H1 (cell line): Measurements from ENCODE around the gene COL25A1. TPM values are rescaled to one million over a fixed set of nuclear protein-coding genes. Genes with fewer than 3 reads are reported as not detected.

Experiments used
- MAFK ChIP-seq: IDR thresholded peaks from 2 replicates; pipeline ENCODE4 v1.6.1; 2012; ENCODE audit warnings: low read depth, mild to moderate bottlenecking, improper control_type of control experiment, low read length
- POLR2AphosphoS5 ChIP-seq: IDR thresholded peaks from 2 replicates; pipeline ENCODE4 v1.6.1; 2011; ENCODE audit warnings: low read depth, low read length
- RFX5 ChIP-seq: IDR thresholded peaks from 2 replicates; pipeline ENCODE4 v1.6.1; 2011; ENCODE audit warnings: low read depth, low read length, improper control_type of control experiment, borderline replicate concordance
- RNF2 ChIP-seq: fragments of 200-900, 300-1000 bp; sonication (generic); IDR thresholded peaks from 2 replicates; pipeline ENCODE4 v1.7.1; 2016; ENCODE audit warnings: borderline replicate concordance, low read depth, mild to moderate bottlenecking, antibody characterized with exemption, low read length; ENCODE audit not compliant: poor library complexity, severe bottlenecking; ENCODE audit errors: missing control alignments
- SAP30 ChIP-seq: fragments of 300-600 bp; sonication (generic); IDR thresholded peaks from 2 replicates; pipeline ENCODE4 v1.7.1; 2012; ENCODE audit warnings: low read length, moderate library complexity, mild to moderate bottlenecking, inconsistent platforms; ENCODE audit not compliant: insufficient read depth, insufficient replicate concordance
- TBP ChIP-seq: IDR thresholded peaks from 2 replicates; pipeline ENCODE4 v1.6.1; 2011; ENCODE audit warnings: low read depth, low read length, improper control_type of control experiment
- YY1 ChIP-seq: IDR thresholded peaks from 2 replicates; pipeline ENCODE4 v1.6.1; 2011; ENCODE audit warnings: low read depth, mild to moderate bottlenecking, low read length
- polyA plus RNA-seq, 7 experiments: library from polyadenylated mRNA; depleted of rRNA in 3 of 7; stranded (reverse) in 5 of 7; unstranded in 2 of 7; fragments of >200 nt in 5 of 7; fragments of 200-250 nt in 2 of 7; gene quantifications; 1 replicate in 5 of 7; 2 replicates in 1 of 7; 4 replicates in 1 of 7; pipeline versions ENCODE4 v1.2.1 to v1.2.3, GENCODE V29; 2011 to 2013; ENCODE audit warnings: missing spikeins in 2 of 7, mixed read lengths in 2 of 7
- total RNA-seq: library from RNA; stranded (reverse); fragmentation: NEBNext Ultra II Directional; extraction: Animal tissue kit (Norgen Biotek cat#: 25700); gene quantifications from 2 replicates; pipeline ENCODE4 v1.2.1, GENCODE V29; 2021

COL25A1 gene
- total and polyA plus RNA-seq, 2 of the 8 experiments (the other 6 are each of a cell fraction or from before 2014, with no cell fraction given) = 1.1 to 8.3 TPM

GRCh38 chr4:109011241-109012026, 291.0 kb downstream of the COL25A1 start (continued):
- no peak for TF ChIP-seq RFX5
- no peak for TF ChIP-seq MAFK
- no peak for TF ChIP-seq RNF2
- no peak for TF ChIP-seq SAP30
- no peak for TF ChIP-seq YY1
- TF ChIP-seq POLR2AphosphoS5 = no peak
- no peak for TF ChIP-seq TBP
